IMR-90 (cell line): ENCODE measurements around the gene NKAIN2.

Source experiments
- ELK1 ChIP-seq: fragments of 150-350 bp; IDR thresholded peaks from 2 replicates; pipeline ENCODE4 v1.6.1; 2016; ENCODE audit warnings: low read depth, mild to moderate bottlenecking, low read length, moderate library complexity, borderline replicate concordance
- POLR2A ChIP-seq: IDR thresholded peaks from 2 replicates; pipeline ENCODE4 v1.6.1; 2012; ENCODE audit warnings: mild to moderate bottlenecking, low read depth, low read length
- RAD21 ChIP-seq: IDR thresholded peaks from 2 replicates; pipeline ENCODE4 v1.6.1; 2012; ENCODE audit warnings: low read length, improper control_type of control experiment
- USF2 ChIP-seq: fragments of 150-350 bp; IDR thresholded peaks from 2 replicates; pipeline ENCODE4 v1.6.1; 2017; ENCODE audit warnings: mild to moderate bottlenecking, antibody characterized with exemption, low read length, low read depth
- TF ChIP-seq, protein P1 (sequence below): conservative IDR thresholded peaks from 2 replicates; pipeline ENCODE4 v1.5.1; 2012; ENCODE audit warnings: mild to moderate bottlenecking, low read depth, low read length, improper control_type of control experiment

DNA sequence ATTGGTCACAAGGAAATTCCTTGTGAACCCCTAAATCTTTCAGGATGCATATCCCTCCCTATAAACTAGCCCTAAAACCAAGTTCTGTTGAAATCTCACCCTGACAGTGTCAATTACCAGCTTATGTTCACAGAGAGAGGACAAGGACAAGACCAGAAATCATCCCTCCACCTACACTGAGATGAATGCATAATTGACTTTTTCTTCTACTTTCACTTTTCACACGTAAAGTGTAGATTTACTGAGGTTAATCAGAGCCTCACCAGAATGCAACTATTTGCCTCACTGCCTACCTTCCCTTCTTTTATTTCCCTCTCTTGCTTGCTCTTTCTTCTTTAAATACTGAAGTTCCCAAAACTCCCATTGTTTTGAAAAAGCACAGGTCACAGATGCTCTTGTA, 15.3 kb upstream of the NKAIN2 start:
- TF ChIP-seq, protein P1, sequence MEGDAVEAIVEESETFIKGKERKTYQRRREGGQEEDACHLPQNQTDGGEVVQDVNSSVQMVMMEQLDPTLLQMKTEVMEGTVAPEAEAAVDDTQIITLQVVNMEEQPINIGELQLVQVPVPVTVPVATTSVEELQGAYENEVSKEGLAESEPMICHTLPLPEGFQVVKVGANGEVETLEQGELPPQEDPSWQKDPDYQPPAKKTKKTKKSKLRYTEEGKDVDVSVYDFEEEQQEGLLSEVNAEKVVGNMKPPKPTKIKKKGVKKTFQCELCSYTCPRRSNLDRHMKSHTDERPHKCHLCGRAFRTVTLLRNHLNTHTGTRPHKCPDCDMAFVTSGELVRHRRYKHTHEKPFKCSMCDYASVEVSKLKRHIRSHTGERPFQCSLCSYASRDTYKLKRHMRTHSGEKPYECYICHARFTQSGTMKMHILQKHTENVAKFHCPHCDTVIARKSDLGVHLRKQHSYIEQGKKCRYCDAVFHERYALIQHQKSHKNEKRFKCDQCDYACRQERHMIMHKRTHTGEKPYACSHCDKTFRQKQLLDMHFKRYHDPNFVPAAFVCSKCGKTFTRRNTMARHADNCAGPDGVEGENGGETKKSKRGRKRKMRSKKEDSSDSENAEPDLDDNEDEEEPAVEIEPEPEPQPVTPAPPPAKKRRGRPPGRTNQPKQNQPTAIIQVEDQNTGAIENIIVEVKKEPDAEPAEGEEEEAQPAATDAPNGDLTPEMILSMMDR, result no peak
- TF ChIP-seq RAD21 (no peak), ELK1 (no peak), POLR2A (no peak), USF2 (no peak)
